ENCODE results near the gene NRP1. TPM values are rescaled to one million over a fixed set of nuclear protein-coding genes. Genes with fewer than 3 reads are reported as not detected.

NRP1 gene
- total and polyA plus RNA-seq, 9 donors, result 39.6 to 134 (median 67.2) TPM

DNA sequence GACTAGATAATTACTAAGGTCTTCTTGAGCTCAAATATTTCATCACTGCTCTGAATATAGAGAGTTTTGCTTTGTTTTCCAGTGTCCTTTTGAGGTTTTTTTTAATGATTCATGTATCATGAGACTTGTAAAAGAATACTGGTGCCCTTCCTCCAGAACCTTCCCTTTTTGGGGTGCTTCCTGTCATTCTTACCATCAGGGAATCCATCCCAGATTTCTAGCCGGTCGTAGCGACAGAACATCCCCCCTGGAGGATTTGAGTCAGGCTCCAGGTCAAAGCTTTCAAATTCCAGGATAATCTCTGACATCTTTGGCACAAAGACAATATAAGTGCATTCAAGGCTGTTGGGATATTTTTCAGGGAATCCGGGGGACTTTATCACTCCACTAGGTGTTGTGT, 71.0 kb downstream of the NRP1 start:
- TF ChIP-seq EP300 (IDR thresholded peaks at IDR 0.05) (no peak), POLR2A (IDR thresholded peaks at IDR 0.05) (no peak)
- TF ChIP-seq, protein P1, sequence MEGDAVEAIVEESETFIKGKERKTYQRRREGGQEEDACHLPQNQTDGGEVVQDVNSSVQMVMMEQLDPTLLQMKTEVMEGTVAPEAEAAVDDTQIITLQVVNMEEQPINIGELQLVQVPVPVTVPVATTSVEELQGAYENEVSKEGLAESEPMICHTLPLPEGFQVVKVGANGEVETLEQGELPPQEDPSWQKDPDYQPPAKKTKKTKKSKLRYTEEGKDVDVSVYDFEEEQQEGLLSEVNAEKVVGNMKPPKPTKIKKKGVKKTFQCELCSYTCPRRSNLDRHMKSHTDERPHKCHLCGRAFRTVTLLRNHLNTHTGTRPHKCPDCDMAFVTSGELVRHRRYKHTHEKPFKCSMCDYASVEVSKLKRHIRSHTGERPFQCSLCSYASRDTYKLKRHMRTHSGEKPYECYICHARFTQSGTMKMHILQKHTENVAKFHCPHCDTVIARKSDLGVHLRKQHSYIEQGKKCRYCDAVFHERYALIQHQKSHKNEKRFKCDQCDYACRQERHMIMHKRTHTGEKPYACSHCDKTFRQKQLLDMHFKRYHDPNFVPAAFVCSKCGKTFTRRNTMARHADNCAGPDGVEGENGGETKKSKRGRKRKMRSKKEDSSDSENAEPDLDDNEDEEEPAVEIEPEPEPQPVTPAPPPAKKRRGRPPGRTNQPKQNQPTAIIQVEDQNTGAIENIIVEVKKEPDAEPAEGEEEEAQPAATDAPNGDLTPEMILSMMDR (IDR thresholded peaks at IDR 0.05), result no peak
- 41 to 52% (median 47%) methylated on average over 4 of the region's 4 CpGs for WGBS, 3 donors
- Histone ChIP-seq H3K27me3 (no peaks in the 10 kb centered on the region), H3K36me3 (no peaks in the 10 kb centered on the region), H3K4me1 (ENCODE audit: insufficient read depth) (no peaks in the 10 kb centered on the region), H3K9me3 (no peaks in the 10 kb centered on the region), H3K27ac (no peak overlapping the region), H3K4me3 (no peak overlapping the region)
- no peak for DNase-seq
- intact Hi-C loops (cut with DNase I), result loop anchor here in 1 of 4 donors (10.0 kb wide), 1 partner anchor 49 kb away; no protein-coding TSS in a partner anchor

DNA sequence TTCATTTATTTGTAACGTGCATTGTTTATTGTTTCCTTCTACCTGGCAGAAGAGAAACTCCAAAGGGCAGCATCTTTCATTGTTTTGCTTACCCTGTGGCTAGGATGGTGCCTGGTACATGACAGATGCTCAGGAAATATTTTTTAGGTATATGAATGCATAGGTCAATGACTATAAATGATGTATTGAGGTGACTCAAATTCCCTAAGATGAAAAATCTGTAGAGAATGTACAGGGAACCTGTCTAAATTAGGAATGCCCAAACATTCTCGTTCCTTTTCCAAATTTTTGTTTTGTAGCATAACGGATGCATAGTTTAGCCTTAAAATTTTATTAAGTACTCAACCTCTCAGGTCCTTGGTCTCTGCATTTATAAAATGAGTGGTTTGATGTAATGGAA, 71.6 kb downstream of the NRP1 start:
- intact Hi-C loops (cut with DNase I), result loop anchor here in 1 of 4 donors (10.0 kb wide), 1 partner anchor 48 kb away; no protein-coding TSS in a partner anchor

DNA sequence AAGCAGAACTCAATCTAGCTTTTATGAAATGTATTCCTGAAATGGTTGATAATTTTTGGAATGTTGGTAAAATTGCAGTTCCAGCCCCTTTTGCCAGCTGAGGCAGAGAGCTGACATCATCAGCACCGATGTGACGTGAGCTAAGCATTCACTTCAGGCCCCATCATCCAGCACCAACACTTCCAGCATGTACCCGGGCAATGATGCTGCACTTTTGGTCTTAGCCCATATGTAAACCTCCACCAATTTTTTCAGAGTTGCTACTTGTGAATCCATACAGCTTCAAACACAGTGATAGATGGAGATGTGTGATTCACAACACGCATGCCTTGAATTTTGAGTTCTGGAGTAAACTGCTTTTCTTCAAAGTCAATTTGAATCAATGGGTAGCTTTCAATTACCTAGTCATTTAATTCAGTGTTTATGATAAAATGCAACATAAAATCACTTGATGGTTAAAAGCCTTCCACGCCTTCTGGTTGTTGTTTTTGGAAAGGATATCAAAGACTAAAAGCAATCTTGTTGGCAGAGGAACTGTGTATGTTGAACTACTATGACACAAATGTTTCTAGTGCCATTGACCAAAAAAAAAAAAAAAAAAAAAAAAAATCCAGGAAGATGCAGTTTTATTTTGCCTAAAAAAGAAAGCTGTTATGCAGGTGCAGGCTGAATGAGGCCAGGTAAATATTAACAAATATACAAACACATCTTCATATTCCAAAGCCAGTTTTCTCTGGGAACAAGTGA, 73.9 kb downstream of the NRP1 start:
- intact Hi-C loops (cut with DNase I), result loop anchor here in 1 of 4 donors (10.0 kb wide), 1 partner anchor 46 kb away; no protein-coding TSS in a partner anchor
- Histone ChIP-seq H3K4me3 (no peak overlapping the region), H3K27me3 (no peaks in the 10 kb centered on the region), H3K4me1 (ENCODE audit: insufficient read depth) (no peaks in the 10 kb centered on the region), H3K9me3 (no peaks in the 10 kb centered on the region), H3K36me3 (no peaks in the 10 kb centered on the region), H3K27ac (no peak overlapping the region)
- DNase-seq, result no peak
- WGBS, 3 donors, result 82 to 92% (median 87%) methylated on average over 5 of the region's 5 CpGs
- TF ChIP-seq POLR2A (IDR thresholded peaks at IDR 0.05) (no peak), EP300 (IDR thresholded peaks at IDR 0.05) (no peak)

More for the DNA sequence above, 71.6 kb downstream of the NRP1 start:
- no peaks in the 10 kb centered on the region for H3K27me3 ChIP-seq
- 53 to 79% (median 70%) methylated on average over 3 of the region's 3 CpGs for WGBS, 3 donors
- no peaks in the 10 kb centered on the region for H3K4me1 ChIP-seq (ENCODE audit: insufficient read depth)
- H3K27ac ChIP-seq, result no peak overlapping the region
- no peaks in the 10 kb centered on the region for H3K36me3 ChIP-seq
- no peak overlapping the region for H3K4me3 ChIP-seq
- no peak for TF ChIP-seq POLR2A (IDR thresholded peaks at IDR 0.05)
- TF ChIP-seq, protein P1 (IDR thresholded peaks at IDR 0.05), result no peak
- no peak for TF ChIP-seq EP300 (IDR thresholded peaks at IDR 0.05)
- H3K9me3 ChIP-seq, result no peaks in the 10 kb centered on the region
- no peak for DNase-seq

DNA sequence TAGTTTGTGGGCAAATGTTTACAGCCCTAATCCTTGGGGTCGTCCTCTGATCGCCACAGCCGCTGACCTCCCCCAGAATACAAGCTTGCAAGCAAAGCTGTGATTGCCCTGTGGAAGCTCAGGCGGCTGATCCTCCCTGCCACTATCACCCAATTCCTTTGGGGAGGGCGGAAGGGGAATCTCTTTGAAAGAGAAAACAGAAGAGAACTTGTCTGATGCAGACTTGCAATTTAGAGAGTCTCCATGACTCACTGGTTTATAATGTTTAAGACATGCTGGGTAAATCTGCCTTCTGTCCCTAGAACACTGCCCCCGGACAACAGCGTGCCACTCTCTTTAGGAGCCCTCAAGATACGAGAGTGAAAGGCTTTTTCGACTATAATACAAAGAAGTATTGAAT, 75.5 kb downstream of the NRP1 start:
- Histone ChIP-seq H3K9me3 (no peaks in the 10 kb centered on the region), H3K27me3 (no peaks in the 10 kb centered on the region), H3K4me3 (no peak overlapping the region), H3K27ac (no peak overlapping the region), H3K4me1 (ENCODE audit: insufficient read depth) (no peaks in the 10 kb centered on the region), H3K36me3 (no peaks in the 10 kb centered on the region)
- intact Hi-C loops (cut with DNase I), result no loop called here
- 64 to 76% (median 67%) methylated on average over 9 of the region's 9 CpGs for WGBS, 3 donors
- TF ChIP-seq EP300 (IDR thresholded peaks at IDR 0.05), result no peak
- TF ChIP-seq POLR2A (IDR thresholded peaks at IDR 0.05), result no peak
- TF ChIP-seq, protein P1 (IDR thresholded peaks at IDR 0.05), result no peak
- DNase-seq, result no peak
